GM21576 (cell line): ENCODE data around the gene ANO7.
"Not testable (repeated sequence)": the region's sequence is repeated elsewhere in the genome, so short reads cannot be mapped to it uniquely, and the experiment has no call there.

Experiments used
- ATAC-seq: cut with Tn5 transposase; IDR thresholded peaks from one replicate; pipeline ENCODE4 v1.9.1; 2021; ENCODE audit warnings: mild to moderate bottlenecking, moderate library complexity; ENCODE audit not compliant: unreplicated experiment

The ANO7 gene

DNA sequence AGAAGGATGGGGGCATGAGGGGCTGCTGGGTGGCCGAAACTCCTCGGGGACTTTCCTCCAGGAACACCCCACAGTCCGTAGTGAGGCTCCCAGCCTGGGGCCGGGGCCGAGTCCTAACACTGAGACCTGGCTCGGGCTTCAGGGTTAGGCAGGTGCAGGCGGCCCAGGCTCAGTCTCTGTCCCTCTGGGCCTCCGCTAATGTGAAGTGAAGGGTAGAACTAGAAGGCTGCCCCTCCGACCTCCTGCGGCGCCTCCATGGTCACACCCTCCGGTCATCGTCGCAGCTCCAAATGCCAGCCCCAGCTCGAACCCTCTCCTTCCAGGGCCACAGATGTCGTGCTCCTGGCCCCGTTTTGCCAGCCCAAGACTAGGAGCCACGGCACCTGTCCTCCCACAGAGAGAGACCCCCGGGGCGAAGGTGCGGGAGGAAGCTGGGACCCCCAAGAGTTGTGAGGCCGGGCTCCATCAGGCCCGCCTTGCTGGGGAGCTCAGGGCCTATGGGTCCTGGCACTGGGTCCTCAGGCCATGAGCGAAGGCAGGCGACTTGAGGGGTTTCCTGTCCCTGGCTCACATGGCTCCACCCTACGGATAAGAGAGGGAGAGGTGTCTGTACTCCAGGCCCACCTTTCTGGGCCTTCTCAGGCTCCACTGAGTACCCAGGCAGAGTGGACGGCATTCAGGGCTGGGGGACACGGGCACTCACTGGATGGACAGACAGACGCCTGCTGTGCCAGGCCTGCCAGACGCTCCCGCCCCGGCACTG lies 797 bp downstream of the ANO7 start:
- ATAC-seq = no peak

DNA sequence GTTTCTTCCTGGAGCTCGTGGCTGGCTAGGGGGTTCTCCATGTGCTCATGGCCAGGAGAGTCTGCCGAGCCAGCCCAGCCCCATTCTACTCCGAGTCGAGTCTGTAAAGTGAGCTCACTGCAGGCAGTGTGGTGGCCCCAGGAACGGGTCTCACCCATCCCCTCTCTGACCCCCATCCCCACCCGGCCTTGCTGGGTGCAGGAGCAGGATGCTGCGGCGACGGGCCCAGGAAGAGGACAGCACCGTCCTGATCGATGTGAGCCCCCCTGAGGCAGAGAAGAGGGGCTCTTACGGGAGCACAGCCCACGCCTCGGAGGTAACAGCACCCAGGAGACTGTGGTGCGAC lies 1.4 kb downstream of the ANO7 start:
- ATAC-seq = no peak

DNA sequence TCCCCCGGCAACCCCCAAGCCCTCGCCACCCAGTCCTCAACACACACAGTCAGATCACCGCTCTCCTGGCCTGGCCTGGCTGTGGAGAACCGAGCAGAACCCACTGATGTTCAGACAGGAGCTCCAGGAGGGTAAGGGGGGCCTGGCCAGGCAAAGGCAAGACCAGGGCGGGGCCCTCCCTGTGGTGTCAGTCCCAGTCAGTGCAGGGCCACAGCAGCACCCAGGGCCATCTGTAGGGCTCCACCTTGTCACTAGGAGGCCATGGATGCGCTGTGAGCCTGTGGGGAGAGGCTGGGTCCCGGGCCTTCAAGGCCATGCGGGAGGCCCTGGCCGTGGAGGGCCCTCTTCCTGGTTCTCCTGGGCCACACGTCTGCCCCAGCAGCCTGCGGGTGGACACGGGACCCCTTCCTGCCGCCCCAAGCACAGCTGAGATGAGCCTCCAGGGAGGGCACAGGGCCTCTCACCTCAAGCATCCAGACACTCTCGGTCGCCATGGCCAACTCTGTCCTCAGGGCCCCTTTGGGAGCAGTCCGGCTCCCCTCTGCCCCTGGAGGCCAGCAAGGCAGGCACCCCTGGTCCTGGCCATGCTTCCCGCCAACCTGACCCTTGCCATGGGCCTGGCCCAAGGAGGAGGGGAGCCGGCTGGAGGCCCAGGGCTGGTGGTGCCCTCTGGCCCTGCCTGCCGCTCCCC lies 2.0 kb downstream of the ANO7 start:
- ATAC-seq = no peak

DNA sequence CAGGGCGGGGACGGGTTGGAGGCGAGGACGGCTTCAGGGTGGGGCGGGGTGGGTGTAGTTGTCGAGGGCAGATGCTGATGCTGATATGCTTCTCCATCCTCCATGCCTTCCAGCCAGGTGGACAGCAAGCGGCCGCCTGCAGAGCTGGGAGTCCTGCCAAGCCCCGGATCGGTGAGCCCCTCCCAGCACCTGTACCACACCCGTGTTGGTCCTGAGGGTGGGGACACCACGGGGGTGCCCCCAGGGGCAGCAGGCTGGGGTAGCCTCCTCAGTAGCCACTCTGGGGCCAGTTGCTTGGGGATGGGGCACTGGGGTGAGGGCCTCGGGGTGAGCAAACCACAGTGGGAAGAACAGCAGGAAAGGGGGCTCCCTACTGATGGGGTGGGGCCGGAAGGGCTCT lies 2.6 kb downstream of the ANO7 start:
- ATAC-seq = no peak

DNA sequence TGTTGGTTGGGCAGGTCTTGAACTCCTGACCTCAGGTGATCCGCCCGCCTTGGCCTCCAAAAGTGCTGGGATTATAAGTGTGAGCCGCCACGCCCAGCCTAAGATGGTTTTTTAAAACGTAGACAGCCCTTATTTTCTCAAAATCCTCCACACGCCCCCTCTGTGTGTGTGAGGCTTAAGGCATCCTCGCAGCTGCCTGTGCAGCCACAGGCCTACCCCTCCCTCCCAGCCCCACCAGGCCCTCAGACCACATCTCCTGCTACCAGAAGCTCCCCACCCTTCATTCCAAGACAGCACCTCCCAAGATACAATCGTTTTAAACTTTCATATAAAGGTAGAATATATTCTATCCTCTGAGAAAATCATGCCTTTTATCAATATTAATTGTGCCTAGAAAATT lies 4.8 kb downstream of the ANO7 start:
- no peak for ATAC-seq

DNA sequence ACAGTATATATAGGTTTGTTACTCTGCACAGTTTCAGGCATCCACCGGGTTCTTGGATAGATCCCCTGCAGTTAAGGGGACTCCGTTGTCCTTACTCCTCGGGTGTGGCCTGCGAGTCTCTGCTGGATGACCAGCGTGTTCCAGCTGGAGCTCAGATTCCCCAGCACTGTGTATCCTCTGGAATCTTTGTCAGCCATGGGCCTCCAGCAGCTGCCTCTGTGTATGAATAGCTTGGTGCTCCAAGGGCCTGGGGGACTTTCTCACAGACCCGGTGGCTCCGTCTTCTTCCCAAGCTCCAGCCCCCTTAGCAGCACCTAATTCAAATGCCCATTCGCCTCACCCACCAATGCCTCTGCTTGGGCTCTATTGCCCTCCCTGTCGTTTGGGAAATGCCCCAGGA lies 6.3 kb downstream of the ANO7 start:
- ATAC-seq = no peak

DNA sequence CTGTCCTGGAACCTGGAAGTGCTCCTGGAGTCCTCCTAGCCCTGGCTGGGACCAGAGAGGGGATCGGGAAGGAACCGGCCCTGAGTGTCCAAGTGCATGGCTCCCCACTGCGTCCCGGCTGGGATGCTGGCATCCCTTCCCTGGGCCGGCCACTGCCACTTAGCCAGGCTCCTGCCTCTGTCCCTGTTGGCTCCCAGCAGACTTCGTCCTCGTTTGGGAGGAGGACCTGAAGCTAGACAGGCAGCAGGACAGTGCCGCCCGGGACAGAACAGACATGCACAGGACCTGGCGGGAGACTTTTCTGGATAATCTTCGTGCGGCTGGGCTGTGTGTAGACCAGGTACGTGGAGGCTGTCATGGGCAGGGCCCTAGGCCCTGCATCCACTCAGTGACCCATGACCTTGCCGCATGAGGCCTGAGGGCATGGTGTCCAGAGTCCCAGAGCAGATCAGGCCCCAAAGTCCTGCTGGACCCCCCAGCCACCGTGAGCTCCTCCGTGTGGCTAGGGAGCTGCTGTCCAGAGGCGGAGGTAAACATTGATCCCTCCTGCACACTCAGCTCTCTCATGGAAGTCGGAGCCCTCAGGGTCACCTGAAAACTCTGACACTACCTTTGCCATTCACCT lies 7.1 kb downstream of the ANO7 start:
- no peak for ATAC-seq

DNA sequence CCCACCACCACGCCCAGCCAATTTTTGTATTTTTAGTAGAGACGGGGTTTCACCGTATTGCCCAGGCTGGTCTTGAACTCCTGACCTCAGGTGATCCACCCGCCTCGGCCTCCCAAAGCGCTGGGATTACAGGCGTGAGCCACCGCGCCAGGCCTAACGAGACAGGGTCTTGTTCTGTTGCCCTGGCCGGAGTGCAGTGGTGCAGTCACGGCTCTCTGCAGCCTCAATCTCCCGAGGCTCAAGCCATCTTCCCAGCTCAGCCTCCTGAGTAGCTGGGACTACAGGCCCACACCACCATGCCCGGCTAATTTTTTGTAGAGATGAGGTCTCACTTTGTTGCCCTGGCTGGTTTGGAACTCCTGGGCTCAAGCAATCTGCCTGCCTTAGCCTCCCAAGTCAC lies 8.8 kb downstream of the ANO7 start:
- not testable (repeated sequence) for ATAC-seq

DNA sequence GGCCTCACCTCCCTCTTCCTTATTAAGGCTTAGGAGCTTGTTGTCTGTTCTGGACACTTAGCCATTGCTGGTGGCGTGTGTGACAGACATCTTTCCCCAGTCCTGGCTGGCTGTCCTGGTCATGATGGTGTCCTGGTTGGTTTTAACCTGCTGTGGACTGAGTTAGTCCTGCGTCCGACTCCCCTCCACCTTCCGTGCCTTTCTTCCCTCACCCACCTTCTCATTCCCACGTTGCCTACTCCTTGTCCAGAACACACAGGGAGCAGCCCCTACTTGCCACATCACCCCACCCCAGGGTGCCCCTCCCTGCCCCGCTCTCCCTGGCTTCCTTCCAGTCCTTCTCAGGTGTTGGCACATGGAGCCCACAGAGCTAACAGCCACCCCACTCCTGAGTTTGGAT lies 9.5 kb downstream of the ANO7 start:
- no peak for ATAC-seq

DNA sequence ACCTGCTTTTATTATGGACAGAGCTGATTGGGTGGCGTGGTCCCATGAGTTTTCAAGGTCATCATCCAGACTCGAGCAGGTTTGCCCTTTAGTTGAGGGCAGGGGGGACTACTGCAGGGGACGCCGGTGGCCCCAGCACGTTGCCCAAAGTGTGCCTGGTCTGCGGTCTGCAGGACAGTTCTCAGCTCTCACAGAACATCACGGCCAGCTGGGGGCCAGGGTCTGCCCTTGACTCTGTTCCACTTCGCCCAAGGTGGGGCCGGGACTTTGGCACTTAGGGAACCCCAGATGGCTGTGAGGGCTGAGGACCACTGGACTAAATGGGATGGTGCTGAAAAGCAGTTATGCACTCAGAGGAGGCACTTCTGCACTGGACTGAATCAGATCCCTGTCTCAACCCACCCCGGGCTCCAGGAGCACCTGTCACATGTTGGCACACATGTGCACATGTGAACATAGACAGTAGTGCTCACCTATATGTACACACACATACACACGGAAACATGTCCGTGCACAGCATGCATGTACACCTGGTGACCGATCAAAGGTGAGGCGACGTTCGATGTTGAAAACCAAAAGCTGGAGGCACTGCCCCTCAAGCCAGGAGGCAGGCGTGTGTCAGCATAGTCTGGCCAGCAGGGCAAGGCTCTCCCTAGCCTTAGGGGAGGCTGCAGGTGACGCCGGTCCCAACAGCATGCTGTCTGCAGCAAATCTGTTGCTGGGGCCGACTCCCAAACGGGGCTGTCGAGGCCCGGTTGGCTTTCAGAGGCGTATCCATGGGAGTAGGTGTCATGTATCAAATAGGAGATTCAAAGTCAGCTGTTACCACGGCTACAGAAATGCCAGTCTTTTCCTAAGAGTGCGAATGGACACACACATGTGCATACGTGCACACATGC lies 10.2 kb downstream of the ANO7 start:
- ATAC-seq = no peak

DNA sequence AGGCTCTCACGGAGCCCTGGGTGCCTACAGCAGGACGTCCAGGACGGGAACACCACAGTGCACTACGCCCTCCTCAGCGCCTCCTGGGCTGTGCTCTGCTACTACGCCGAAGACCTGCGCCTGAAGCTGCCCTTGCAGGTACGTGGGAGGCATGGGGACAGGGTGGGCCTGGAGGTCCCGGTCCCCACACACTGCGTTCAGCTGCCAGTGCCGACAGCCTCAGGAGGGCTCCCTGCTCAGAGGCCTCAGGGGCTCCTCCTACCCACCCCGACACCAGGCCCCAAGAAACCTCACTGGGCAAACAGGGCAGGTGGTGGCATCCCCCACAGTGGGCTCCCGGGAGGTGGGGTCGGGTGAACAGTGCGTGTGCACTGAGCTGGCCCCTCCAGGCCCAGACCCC lies 10.8 kb downstream of the ANO7 start:
- no peak for ATAC-seq

DNA sequence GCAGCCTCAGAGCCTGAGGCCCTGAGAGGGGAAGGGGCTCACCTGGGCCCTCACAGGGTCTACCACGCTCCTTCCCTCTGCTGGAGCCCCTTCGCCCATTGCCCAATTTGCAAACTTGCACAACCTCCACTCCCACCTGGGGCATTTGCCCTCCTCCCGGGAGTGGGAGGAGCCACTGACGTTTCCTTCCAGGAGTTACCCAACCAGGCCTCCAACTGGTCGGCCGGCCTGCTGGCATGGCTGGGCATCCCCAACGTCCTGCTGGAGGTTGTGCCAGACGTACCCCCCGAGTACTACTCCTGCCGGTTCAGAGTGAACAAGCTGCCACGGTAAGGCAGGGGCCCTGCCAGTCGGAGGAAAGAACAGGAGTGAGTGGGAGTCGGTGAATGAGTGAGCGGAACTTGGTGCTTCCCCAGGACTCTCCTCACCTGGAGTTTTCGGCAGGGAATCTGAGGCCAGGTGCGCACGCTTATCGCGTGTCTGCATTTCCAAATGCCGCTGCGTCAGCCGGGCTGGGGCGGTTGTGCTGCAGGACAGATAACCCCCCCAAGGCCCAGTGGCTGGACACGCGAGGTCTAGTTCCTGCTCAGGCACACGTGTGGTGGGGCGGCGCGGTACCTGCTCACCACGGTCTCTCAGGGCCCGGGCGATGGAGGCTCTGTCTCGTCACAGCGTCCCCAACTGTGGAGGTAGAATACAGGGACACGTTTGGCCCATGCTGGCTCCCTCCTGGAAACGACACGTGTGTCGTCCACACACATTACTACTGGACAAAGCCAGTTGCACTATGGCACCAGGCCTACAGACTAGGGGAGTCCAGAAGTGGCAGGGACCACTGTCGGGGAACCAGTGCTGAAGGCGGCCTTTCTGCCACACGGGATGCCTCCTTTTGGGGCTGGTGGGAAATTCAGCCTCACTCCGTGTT lies 11.7 kb downstream of the ANO7 start:
- ATAC-seq = no peak

DNA sequence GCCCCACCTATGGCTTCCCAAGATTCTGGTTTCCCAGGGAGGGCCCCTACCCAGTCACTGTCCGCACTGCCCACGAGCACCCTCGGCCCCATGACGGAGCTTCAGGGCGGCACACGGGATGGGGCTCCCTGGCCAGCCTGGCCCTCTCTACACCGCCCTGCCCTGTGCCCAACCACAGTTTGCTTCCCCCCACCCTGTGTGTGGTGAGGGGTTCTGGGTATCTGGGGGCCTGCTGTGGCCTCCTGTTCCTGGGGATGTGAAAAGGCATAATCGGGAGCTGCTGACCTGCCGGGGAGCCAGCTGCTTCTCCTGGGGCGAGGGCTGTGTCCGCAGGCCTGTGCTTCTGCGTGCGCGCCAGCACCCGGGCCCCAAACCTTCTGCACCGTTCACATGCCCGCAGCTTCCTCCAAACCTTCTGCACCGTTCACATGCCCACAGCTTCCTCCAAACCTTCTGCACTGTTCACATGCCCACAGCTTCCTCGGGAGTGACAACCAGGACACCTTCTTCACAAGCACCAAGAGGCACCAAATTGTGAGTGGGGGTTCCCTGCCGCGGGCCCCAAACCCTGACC lies 12.4 kb downstream of the ANO7 start:
- no peak for ATAC-seq

DNA sequence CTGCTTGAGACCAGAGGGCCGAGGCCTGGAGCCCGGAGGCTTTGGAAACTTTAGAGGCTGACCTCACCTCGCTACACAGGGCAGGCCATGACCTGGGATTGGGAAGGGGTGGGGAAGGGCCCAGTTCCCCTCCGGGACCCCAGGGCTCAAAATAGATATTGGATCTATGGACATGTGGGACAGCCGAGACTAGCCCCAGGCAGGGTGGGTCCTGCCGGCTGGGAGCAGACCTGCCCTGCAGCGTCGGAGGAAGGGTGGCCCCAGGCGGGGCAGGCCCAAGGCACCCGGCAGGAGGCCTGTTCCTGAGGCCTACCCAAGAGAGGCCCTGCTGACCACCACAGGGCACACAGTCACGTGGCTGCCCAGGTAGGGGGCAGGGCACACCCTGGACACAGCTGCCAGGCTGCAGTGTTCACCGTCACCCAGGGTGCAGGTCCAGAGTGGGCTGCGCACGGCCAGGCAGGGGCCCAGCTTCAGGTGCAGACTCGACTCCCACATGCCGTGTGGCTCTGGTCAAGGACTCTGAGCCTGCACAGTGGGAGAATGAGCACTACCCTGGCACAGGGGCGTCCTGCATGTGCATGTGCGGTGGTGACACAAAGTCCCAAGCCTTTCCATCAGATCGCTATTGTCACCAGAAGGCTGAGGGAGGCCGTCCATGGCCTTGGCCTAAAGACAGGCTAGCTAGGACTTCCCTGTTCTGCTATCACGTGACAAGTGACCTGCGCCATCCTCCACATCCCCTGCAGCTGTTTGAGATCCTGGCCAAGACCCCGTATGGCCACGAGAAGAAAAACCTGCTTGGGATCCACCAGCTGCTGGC lies 13.2 kb downstream of the ANO7 start:
- ATAC-seq = no peak

DNA sequence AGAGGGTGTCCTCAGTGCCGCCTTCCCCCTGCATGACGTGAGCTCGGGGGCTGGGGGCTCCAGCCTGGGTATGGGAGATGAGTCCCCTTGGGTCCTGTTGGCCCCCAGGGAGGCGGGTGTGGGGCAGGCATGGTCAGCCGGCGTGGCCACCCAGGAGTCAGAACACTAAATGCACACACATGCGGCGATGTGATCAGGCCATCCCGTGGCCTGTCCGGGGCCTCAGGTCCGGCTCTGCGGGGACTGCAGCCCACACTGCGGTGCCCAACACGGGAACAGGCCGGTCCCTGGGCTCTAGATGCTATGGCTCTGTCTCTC lies 13.8 kb downstream of the ANO7 start:
- no peak for ATAC-seq

DNA sequence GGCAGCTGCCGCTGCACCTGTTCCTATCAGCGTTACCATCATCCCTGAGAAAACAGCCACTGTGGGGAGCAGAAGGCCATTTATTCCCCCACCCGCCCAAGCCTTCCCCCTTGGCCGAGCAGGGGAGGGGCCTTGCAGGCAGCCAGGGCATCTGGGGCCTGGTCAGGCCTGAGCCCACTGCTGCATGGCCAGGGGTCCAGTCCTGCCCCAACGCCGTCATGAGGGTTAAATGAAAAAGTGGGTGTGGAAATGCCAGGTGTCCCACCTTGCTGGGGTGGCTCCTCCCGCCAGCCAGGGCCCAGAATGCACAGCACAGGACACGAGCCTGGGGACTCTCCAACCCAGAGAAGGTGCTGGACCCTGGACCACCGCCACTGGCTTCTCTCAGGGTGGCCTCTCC lies 14.2 kb downstream of the ANO7 start:
- ATAC-seq = no peak

DNA sequence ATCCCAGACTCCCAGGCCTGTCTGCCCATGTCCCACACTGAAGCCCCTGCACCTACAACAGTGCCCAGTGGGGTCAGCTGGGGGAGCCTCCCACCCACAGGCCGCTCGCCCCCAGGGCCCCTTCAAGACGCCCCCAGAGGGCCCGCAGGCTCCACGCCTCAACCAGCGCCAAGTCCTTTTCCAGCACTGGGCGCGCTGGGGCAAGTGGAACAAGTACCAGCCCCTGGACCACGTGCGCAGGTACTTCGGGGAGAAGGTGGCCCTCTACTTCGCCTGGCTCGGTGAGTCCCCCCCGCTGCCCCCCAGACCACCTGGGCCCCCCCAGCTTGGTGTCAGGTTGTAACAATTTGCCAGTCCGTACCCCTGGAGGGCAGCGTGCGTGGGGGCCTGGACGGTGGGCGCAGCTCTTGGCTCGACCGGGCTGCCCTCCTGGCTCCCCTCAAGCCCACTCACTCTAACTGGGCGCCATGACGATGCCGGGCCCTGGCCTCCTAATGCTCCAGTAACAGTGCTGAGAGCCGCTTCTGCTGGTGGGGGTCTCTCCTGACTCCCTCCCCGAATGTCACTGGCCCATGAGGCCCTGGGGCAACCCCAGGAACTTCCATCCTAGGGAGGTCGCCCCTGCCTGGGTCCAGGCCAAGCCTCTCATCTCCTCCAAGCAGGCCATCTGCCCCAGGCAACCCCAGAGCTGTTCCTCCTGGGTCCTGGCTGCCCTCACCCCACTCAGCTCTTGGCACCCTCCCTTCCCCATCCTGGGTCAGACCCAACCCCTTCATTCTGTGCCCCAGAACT lies 14.9 kb downstream of the ANO7 start:
- no peak for ATAC-seq

DNA sequence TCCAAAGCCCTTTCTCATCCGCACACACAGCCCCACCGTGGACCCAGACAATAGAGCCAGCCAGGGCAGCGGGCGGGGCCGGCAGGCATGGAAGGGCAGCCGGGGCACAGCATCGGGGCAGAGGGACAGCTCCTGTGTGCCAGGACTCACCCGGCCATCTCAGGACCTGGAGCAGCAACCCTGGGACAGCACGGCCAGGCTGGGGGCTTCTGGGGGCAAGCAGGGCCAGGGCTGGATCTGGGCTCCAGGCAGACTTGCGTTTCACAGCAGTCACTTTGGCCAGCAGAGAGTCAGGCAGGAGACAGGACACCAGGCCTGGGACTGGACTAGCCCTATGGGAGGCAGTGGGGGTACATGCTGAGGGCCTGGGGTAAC lies 15.5 kb downstream of the ANO7 start:
- no peak for ATAC-seq

DNA sequence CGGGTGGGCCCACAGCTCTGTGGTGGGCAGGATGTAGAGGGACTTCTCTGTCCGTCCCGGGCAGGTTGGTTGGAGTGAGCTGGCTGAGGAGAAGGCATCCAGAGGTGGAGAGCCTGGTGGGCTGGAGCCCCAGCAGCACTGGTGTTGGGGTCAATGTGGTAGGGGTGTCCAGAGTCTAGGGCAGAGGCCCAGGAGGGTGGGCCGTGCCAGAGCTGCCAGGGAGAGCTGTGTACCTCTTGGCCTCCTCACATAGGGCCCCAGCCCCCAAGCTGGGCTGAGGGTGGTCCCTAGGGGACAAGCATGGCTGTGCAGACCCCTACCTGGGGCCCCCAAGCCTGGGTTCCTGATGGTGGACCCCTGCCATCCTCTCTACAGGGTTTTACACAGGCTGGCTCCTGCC lies 16.0 kb downstream of the ANO7 start:
- no peak for ATAC-seq
